NCI-H1417 treated with DMSO at 0.1 percent for 48 hours (cell line): Measurements from ENCODE around the gene PSMD2.

Experiments used
- DNase-seq: peaks from one replicate; lab custom pipeline; 2025; lab: John Stamatoyannopoulos, UW

Gene PSMD2

DNA sequence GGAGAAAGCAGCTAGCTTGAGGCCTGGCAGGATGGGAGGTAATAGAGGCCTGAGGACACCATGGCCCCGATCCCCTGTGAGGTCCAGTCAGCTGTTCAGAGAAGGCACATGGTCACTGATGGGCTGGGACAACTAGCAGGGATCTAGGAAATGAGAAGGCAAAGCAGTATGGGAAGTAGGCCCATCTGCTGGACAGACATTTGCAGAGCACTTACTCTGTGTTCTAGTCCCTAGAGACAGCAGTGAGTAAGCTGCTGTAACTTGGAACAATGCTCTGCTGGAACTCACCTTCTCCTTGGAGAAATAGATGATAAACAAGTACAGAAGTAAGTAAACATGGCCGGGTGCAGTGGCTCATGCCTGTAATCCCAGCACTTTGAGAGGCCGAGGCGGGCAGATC lies 16.1 kb upstream of the PSMD2 start:
- DNase-seq: no peak

GRCh38 chr3:184283681-184284080 lies 15.4 kb upstream of the PSMD2 start:
- no peak for DNase-seq

- peak; percentile 68 for DNase-seq
Observed at GRCh38 chr3:184284696-184285095, 14.3 kb upstream of the PSMD2 start.

DNA sequence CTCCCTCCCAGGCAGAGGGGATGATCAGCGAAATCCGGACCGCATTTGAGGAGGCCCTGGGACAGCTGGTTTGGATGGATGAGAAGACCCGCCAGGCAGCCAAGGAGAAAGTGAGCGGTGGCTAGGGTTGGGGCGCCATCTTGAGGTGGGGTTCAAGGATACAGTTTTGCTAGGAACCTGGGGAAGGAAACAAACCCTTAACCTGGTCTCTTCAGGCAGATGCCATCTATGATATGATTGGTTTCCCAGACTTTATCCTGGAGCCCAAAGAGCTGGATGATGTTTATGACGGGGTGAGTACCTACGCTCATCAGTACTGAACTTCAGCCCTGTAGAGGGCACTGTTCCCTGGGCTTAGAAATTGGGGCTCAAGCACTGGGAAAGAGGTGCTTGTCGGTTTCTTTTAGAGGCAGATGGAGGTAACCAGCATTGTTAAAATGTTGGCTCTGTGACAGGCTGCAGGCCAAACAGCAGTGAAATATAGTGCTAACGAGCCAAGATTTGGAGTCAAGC lies 9.6 kb upstream of the PSMD2 start:
- DNase-seq: peak; percentile 6

DNA sequence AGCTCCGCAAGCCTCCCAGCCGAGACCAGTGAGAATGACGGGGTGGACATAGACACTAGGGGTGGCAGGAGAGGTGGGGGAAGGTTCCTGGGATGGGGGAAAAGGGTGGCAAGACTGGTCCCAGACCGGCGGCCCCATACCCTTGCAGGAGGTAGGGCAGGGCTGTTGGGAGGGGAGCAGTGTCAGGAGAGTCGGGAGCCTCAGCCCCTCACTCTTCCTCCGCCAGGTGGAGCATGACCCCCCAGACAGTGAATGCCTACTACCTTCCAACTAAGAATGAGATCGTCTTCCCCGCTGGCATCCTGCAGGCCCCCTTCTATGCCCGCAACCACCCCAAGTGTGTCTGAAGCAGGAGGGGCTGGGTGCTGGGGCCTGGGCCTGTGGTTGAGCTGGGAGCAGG lies 8.7 kb upstream of the PSMD2 start:
- DNase-seq: no peak

GRCh38 chr3:184291044-184291737 lies 7.8 kb upstream of the PSMD2 start:
- no peak for DNase-seq

DNA sequence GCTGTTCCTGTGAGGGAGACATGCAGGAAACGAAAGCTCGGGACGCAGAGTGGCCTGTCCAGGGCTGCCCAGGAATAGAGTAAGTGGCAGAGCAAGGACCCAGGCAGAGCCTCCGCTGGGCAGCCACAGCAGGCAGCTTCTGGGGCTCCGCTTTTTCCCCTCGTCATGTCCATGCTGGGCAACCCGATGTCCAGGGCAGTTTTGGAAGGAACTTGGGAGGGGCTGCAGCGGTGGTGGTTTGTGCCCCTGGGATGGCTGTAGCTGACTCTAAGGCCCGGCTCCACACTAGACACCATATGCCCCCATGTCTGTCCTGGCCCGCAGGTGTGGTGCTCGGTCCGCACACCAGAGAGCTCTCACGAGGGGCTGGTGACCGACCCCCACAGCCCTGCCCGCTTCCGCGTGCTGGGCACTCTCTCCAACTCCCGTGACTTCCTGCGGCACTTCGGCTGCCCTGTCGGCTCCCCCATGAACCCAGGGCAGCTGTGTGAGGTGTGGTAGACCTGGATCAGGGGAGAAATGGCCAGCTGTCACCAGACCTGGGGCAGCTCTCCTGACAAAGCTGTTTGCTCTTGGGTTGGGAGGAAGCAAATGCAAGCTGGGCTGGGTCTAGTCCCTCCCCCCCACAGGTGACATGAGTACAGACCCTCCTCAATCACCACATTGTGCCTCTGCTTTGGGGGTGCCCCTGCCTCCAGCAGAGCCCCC lies 7.1 kb upstream of the PSMD2 start:
- no peak for DNase-seq

DNA sequence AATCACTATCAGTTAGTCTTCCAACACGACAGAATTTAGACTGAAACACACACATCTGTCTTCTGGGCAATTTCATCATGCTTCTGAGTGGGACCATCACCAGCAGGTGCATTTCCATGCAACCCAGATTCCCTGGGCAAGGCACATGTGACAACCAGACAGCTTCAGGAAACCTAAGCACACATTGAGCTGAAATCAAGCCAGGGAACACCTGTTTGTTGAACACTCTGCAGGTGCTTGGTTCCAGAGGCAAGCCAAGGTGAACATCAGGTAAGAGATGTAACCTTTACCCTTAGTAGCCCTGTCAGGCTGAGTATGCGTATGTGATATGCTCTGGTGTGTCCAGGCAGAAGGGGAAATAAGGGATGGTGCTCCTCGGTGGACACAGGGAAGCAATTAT lies 3.3 kb upstream of the PSMD2 start:
- no peak for DNase-seq

GRCh38 chr3:184296616-184297015 lies 2.4 kb upstream of the PSMD2 start:
- no peak for DNase-seq

- no peak for DNase-seq
Observed at GRCh38 chr3:184299488-184300377, 692 bp downstream of the PSMD2 start.

- DNase-seq: no peak
Observed at GRCh38 chr3:184300378-184300720, 1.3 kb downstream of the PSMD2 start.

GRCh38 chr3:184305577-184305976 lies 6.5 kb downstream of the PSMD2 start:
- DNase-seq: no peak

DNA sequence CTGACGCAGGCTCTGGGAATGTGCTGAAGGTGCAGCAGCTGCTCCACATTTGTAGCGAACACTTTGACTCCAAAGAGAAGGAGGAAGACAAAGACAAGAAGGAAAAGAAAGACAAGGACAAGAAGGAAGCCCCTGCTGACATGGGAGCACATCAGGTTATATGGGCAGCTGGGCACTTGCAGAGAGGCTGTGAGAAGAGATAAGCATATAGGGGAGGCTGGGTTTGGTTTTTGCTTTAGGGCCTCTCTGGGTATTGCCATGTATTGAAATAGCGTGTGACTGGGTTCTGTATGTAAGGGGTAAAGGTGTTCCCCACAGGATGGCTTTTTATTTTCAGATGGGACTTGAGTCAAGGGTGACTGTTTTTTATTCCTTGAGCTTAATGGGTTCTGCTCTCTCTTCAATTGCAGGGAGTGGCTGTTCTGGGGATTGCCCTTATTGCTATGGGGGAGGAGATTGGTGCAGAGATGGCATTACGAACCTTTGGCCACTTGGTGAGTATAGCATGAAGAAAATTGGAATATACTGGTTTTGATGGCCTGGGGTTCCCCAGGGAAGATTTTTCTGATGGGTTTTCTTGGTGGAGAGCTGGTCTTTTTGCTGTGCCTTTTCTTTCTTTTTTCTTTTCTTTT lies 7.4 kb downstream of the PSMD2 start:
- DNase-seq: no peak

DNA sequence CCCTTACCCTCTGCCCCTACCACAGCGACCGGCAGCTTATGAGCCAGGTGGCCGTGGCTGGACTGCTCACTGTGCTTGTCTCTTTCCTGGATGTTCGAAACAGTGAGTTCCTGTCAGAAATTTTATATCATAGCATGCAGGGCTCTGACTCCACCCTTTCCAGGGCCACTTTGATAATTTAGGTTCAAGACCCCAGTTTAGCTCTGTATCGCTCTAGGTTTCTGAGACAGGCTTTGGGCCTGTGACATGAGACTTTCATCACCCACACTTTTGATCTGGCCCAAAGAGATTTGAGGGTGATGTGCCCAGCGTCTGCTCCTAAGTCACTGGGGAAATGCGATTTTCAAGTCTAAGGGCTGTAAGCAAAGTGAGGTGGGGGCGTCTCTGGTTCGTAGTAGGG lies 8.9 kb downstream of the PSMD2 start:
- DNase-seq: no peak

DNA sequence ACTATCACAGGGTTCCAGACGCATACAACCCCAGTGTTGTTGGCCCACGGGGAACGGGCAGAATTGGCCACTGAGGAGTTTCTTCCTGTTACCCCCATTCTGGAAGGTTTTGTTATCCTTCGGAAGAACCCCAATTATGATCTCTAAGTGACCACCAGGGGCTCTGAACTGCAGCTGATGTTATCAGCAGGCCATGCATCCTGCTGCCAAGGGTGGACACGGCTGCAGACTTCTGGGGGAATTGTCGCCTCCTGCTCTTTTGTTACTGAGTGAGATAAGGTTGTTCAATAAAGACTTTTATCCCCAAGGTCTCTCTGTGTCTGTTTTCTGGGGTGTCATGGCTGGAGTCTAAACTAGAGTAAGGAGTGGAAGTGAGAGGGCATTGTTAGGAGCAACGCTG lies 9.7 kb downstream of the PSMD2 start:
- DNase-seq: no peak

DNA sequence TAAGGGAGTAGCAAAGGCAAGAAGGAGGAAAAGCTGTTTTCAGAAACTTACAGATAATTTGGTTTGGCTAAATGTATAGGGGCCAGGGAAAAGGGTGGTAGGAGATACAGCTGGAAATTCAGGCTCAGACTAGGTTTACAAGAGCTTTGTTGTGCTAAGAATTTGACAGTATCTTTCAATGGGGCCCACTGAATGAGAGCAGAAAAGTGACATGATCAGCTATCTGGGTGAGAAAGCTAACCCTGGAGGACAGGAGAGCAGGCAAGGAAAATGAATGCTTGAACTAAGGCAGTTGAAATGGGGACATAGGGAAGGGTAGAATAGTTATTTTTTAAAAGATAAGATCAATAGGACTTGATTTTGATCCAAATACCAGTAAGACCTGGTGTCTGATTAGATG lies 12.6 kb downstream of the PSMD2 start:
- DNase-seq: no peak

DNA sequence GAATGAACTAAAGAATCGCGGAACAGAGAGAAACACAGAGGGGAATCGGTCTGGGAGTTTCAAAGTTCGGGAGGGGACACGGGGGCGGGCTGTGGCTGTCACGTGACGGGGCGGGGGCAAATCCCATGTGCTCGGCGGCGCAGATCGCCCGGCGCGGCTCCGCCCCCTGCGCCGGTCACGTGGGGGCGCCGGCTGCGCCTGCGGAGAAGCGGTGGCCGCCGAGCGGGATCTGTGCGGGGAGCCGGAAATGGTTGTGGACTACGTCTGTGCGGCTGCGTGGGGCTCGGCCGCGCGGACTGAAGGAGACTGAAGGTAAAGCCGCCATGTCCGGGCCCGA lies 15.3 kb downstream of the PSMD2 start, which contains the start of gene EIF4G1:
Gene EIF4G1, plus strand, starts transcription at position 244 of the 337 bp plus-strand sequence. CDS start 1,191 bp downstream, outside the sequence.
- peak; percentile 83 for DNase-seq

GRCh38 chr3:184314700-184315542 lies 15.9 kb downstream of the PSMD2 start:
- DNase-seq: no peak

DNA sequence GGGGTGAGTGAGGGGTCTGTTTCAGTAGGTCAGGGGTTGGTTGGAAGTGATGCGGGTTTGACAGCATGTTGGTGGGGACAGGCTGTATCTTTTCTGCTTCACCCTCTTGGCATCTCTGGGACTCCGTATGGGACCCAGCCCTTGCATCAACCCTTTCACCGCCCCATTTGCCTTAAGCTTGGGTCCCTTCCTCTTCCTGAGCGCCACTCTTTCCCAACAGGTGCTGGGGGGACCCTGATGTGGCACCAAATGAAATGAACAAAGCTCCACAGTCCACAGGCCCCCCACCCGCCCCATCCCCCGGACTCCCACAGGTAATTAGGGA lies 16.5 kb downstream of the PSMD2 start:
- DNase-seq: no peak

GRCh38 chr3:184315871-184316661 lies 17.0 kb downstream of the PSMD2 start:
- DNase-seq: no peak

DNA sequence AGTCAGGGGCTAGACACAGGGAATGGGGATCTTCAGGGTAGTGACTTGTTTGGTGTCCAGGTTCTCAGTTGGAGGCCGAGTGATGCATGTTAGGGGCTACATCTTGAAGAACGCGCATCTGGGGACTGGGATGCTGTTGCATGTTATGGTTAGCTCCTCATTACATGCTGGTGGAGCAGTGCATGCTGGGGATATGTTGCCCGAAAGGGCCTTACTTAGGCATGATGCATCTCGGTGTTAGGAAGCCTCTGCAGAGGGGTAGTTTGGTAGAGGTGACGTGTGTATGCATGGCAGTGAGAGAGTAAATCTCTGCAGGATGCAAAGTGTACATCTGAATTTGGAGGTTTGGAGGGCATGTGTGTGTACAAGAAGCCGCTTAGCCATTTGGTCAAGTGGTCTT lies 17.8 kb downstream of the PSMD2 start:
- no peak for DNase-seq
